ENCODE results near the gene RPS14.

RPS14 gene

DNA sequence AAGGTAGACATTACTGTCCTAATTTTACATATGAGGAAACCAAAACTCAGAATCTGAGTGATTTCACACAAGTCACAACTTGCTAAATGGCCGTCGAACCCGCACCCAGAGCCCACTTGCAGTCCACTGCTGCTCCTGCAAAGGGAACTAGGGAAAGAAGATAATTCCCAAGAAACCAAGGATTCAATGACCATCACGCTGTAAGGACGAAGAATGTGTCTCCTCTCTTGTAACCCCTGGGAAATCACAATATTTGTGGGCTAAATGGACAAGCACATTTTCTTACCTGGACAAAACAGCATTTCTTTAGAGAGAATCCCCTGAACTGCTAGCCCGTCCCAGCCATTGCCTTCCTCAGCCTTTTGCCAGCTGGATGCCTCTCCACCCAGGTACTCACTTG is 2.4 kb downstream of the RPS14 start:
- H3K4me3 ChIP-seq (ENCODE audit: low read length, poor library complexity, severe bottlenecking), result peak overlapping the region; percentile 86
- H4K20me1 ChIP-seq (ENCODE audit: insufficient read depth, low read length, poor library complexity, severe bottlenecking), result peaks cover 57% of the 10 kb centered on the region
- no peaks in the 10 kb centered on the region for H3K9me2 ChIP-seq (replicated peaks; ENCODE audit: low read depth, low read length)
- peak overlapping the region; percentile 86 for H3K4me2 ChIP-seq (ENCODE audit: low read depth, low read length, poor library complexity, severe bottlenecking)
- H3K36me3 ChIP-seq (ENCODE audit: insufficient read depth, low read length), result peaks cover 49% of the 10 kb centered on the region
- TF ChIP-seq, protein P1, sequence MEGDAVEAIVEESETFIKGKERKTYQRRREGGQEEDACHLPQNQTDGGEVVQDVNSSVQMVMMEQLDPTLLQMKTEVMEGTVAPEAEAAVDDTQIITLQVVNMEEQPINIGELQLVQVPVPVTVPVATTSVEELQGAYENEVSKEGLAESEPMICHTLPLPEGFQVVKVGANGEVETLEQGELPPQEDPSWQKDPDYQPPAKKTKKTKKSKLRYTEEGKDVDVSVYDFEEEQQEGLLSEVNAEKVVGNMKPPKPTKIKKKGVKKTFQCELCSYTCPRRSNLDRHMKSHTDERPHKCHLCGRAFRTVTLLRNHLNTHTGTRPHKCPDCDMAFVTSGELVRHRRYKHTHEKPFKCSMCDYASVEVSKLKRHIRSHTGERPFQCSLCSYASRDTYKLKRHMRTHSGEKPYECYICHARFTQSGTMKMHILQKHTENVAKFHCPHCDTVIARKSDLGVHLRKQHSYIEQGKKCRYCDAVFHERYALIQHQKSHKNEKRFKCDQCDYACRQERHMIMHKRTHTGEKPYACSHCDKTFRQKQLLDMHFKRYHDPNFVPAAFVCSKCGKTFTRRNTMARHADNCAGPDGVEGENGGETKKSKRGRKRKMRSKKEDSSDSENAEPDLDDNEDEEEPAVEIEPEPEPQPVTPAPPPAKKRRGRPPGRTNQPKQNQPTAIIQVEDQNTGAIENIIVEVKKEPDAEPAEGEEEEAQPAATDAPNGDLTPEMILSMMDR (conservative IDR thresholded peaks at IDR 0.05; ENCODE audit: low read length), result no peak
- TF ChIP-seq EZH2phosphoT487 (IDR thresholded peaks at IDR 0.05; ENCODE audit: borderline replicate concordance), result no peak
- no peaks in the 10 kb centered on the region for H3K9me3 ChIP-seq (ENCODE audit: insufficient read depth, low read depth, low read length)
- H3K27me3 ChIP-seq (ENCODE audit: insufficient read depth, low read length, poor library complexity, severe bottlenecking), result peaks cover 10% of the 10 kb centered on the region
- peaks cover 62% of the 10 kb centered on the region for H3K79me2 ChIP-seq (ENCODE audit: insufficient read depth, low read length)
- peaks cover 23% of the 10 kb centered on the region for H3K4me1 ChIP-seq (ENCODE audit: insufficient read depth, low read length, poor library complexity, severe bottlenecking)
- peak overlapping the region; percentile 98 for H3K9ac ChIP-seq (ENCODE audit: low read depth, low read length, poor library complexity, severe bottlenecking)
- H3F3A ChIP-seq (ENCODE audit: low read depth), result no peaks in the 10 kb centered on the region
- H2AFZ ChIP-seq (ENCODE audit: low read length), result no peak overlapping the region

DNA sequence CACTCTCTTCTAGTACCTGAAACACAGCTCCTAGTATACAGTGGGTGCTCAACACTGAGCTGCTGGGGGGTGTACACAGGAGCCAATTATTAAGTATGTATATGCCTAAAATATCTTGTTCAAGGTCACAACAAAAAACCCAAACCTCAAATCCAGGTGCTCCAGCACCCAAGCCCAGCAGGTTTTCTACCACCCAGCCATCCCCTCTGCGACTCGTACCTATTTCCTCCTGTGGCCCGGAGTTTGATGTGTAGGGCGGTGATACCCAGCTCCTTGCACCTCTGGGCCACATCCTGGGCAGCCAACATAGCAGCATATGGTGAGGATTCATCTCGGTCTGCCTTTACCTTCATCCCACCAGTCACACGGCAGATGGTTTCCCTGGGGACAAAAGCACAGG is 3.0 kb downstream of the RPS14 start:
- Histone ChIP-seq H2AFZ (ENCODE audit: low read length) (no peak overlapping the region), H3K79me2 (ENCODE audit: insufficient read depth, low read length) (peaks cover 62% of the 10 kb centered on the region), H3K9me3 (ENCODE audit: insufficient read depth, low read depth, low read length) (no peaks in the 10 kb centered on the region), H3K9ac (ENCODE audit: low read depth, low read length, poor library complexity, severe bottlenecking) (peak overlapping the region; percentile 98), H3K4me2 (ENCODE audit: low read depth, low read length, poor library complexity, severe bottlenecking) (peak overlapping the region; percentile 86), H3K4me3 (ENCODE audit: low read length, poor library complexity, severe bottlenecking) (peak overlapping the region; percentile 86), H3K27me3 (ENCODE audit: insufficient read depth, low read length, poor library complexity, severe bottlenecking) (peaks cover 10% of the 10 kb centered on the region), H4K20me1 (ENCODE audit: insufficient read depth, low read length, poor library complexity, severe bottlenecking) (peaks cover 57% of the 10 kb centered on the region), H3K4me1 (ENCODE audit: insufficient read depth, low read length, poor library complexity, severe bottlenecking) (peaks cover 23% of the 10 kb centered on the region), H3F3A (ENCODE audit: low read depth) (no peaks in the 10 kb centered on the region), H3K36me3 (ENCODE audit: insufficient read depth, low read length) (peaks cover 49% of the 10 kb centered on the region), H3K9me2 (replicated peaks; ENCODE audit: low read depth, low read length) (no peaks in the 10 kb centered on the region)
- TF ChIP-seq EZH2phosphoT487 (IDR thresholded peaks at IDR 0.05; ENCODE audit: borderline replicate concordance), result no peak
- TF ChIP-seq, protein P1 (conservative IDR thresholded peaks at IDR 0.05; ENCODE audit: low read length), result no peak

DNA sequence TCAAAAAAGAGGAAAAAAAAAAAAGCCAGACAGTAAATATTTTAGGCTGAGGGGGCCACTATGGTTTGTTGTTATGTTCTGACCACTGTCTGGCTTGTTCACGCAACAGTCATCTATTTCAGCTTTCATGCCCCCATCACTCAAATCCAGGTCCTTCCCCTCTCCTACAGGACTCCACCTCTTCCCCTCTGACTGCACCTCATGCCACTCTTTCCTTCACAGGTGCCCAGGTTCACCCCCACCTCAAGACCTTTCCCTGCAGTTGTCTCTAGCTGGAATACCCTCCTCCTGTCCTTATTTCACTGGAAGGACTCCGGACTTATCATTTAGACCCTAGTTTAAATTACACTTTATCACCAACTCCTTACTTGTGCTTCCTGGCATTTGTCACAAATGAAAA is 3.5 kb downstream of the RPS14 start:
- H3K36me3 ChIP-seq (ENCODE audit: insufficient read depth, low read length), result peaks cover 49% of the 10 kb centered on the region
- H3K79me2 ChIP-seq (ENCODE audit: insufficient read depth, low read length), result peaks cover 62% of the 10 kb centered on the region
- H3K4me2 ChIP-seq (ENCODE audit: low read depth, low read length, poor library complexity, severe bottlenecking), result peak overlapping the region; percentile 86
- TF ChIP-seq EZH2phosphoT487 (IDR thresholded peaks at IDR 0.05; ENCODE audit: borderline replicate concordance), result no peak
- TF ChIP-seq, protein P1 (conservative IDR thresholded peaks at IDR 0.05; ENCODE audit: low read length), result no peak
- H3K4me1 ChIP-seq (ENCODE audit: insufficient read depth, low read length, poor library complexity, severe bottlenecking), result peaks cover 23% of the 10 kb centered on the region
- no peaks in the 10 kb centered on the region for H3F3A ChIP-seq (ENCODE audit: low read depth)
- H3K9ac ChIP-seq (ENCODE audit: low read depth, low read length, poor library complexity, severe bottlenecking), result peak overlapping the region; percentile 98
- H3K27me3 ChIP-seq (ENCODE audit: insufficient read depth, low read length, poor library complexity, severe bottlenecking), result peaks cover 10% of the 10 kb centered on the region
- peak overlapping the region; percentile 86 for H3K4me3 ChIP-seq (ENCODE audit: low read length, poor library complexity, severe bottlenecking)
- H4K20me1 ChIP-seq (ENCODE audit: insufficient read depth, low read length, poor library complexity, severe bottlenecking), result peaks cover 57% of the 10 kb centered on the region
- no peaks in the 10 kb centered on the region for H3K9me3 ChIP-seq (ENCODE audit: insufficient read depth, low read depth, low read length)
- H2AFZ ChIP-seq (ENCODE audit: low read length), result no peak overlapping the region
- no peaks in the 10 kb centered on the region for H3K9me2 ChIP-seq (replicated peaks; ENCODE audit: low read depth, low read length)

Measured in Loucy (cell line).